ENCODE data around the gene OR1I1. TPM values are rescaled to one million over a fixed set of nuclear protein-coding genes. Genes with fewer than 3 reads are reported as not detected.

The OR1I1 gene
- total RNA-seq, 2 experiments from 2014 or later = not detected

DNA sequence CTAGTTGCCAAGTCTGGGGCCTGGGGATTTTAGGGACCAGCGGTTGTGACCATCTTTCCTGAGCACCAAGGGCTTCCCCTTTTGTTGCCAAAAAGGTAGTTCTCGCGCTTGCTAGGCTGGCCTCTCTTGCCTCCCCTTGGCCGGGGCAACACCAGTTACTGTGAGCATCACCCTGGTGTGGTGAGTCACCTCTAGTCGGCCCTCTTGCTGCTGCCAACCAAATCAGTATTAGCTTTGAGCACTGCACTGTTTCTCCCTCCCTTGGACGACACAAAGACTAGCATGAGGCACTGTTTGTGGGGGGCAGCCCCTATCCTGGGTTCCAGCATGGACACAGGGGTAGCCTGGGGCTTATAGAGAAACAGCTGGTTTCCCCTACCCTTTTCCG is 32.1 kb downstream of the OR1I1 start:
- no peak overlapping the region for H3K27ac Mint-ChIP-seq
- DNase-seq = no peak
- H3K9me3 Mint-ChIP-seq = no peaks in the 10 kb centered on the region
- H3K4me1 Mint-ChIP-seq = no peaks in the 10 kb centered on the region
- H3K36me3 Mint-ChIP-seq (ENCODE audit: low read depth) = peaks cover 17% of the 10 kb centered on the region
- ChIA-PET POLR2A (no interaction called here), CTCF (no interaction called here)
- no peak overlapping the region for H3K4me3 Mint-ChIP-seq
- H3K27me3 Mint-ChIP-seq = no peaks in the 10 kb centered on the region

DNA sequence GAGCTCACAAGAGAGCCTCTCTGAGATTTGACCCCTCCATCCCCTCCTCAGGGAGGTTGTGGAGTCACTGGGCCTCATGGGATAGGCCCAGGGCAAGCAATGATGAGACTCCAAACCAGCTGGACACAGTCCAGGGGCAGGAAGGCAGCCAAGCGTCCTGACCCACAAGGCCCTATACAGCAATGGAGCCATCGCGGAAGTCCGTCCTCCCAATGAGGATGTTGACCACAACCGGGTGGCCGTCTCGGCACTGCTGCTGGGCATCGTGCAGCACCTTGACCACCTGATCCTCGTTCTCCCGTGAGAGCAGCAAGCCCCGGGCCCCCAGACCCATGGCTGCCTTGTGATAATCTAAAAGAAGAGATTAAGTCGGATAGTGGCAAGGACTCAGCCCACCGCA is 33.1 kb downstream of the OR1I1 start:
- Mint-ChIP-seq H3K27me3 (no peaks in the 10 kb centered on the region), H3K27ac (no peak overlapping the region), H3K4me1 (no peaks in the 10 kb centered on the region), H3K36me3 (ENCODE audit: low read depth) (peaks cover 27% of the 10 kb centered on the region), H3K4me3 (no peak overlapping the region), H3K9me3 (no peaks in the 10 kb centered on the region)
- POLR2A ChIA-PET = no interaction called here
- CTCF ChIA-PET = no interaction called here
- DNase-seq = no peak

DNA sequence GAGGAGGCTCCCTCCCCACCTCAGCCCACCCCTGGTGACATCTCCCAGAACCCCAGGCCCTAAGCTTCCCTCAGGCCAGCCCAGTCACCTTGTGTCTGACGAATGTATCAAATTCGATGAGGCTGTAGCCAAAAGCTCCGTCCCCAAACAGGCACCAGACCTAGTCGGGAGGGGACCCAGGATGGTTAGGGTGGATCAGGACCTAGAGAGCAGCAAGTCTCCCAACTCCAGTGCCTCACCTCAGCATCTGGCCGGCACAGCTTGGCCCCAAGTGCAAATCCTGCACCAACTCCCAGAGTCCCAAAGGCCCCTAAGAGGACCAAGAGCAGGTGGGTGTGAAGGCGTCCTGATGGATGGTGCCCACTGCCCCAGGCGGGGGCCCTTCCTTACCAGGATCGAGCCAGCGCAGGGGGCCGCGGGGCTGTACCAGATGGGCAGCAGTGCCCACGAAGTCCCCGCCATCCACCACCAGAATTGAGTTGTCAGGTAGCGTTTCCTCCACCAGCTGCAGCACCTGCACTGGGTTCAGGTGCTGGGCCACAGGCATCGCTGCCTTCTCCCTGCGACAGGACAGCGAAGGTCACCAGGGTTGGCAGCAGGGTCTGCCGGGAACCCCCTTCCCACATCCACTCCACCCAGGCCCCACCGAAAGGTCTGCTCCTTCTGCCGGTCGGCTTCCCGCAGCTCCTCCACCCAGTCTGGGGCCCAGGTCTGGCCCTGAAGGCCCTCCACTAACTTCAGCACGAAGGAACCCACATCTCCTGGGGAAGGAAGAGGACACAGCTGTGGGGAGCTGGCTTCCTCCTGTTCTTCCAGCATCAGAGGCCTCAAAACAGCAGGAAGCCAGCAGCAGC is 34.0 kb downstream of the OR1I1 start:
- CTCF ChIA-PET = no interaction called here
- no peaks in the 10 kb centered on the region for H3K27me3 Mint-ChIP-seq
- POLR2A ChIA-PET = no interaction called here
- H3K27ac Mint-ChIP-seq = no peak overlapping the region
- DNase-seq = no peak
- peaks cover 34% of the 10 kb centered on the region for H3K36me3 Mint-ChIP-seq (ENCODE audit: low read depth)
- no peaks in the 10 kb centered on the region for H3K9me3 Mint-ChIP-seq
- H3K4me1 Mint-ChIP-seq = no peaks in the 10 kb centered on the region
- no peak overlapping the region for H3K4me3 Mint-ChIP-seq

- Mint-ChIP-seq H3K9me3 (no peaks in the 10 kb centered on the region), H3K4me3 (no peak overlapping the region), H3K36me3 (ENCODE audit: low read depth) (peaks cover 41% of the 10 kb centered on the region), H3K4me1 (no peaks in the 10 kb centered on the region), H3K27ac (no peak overlapping the region), H3K27me3 (no peaks in the 10 kb centered on the region)
- no peak for DNase-seq
- CTCF ChIA-PET = no interaction called here
- POLR2A ChIA-PET = no interaction called here
Measured at GRCh38 chr19:15116856-15117255, 34.8 kb downstream of the OR1I1 start.

- ChIA-PET POLR2A (interaction anchor here (0.7 kb wide), 1 partner anchor 17 kb away, joined by 3 read pairs; no protein-coding TSS in a partner anchor), CTCF (no interaction called here)
- Mint-ChIP-seq H3K36me3 (ENCODE audit: low read depth) (peaks cover 49% of the 10 kb centered on the region), H3K4me1 (no peaks in the 10 kb centered on the region), H3K4me3 (no peak overlapping the region), H3K9me3 (no peaks in the 10 kb centered on the region), H3K27ac (no peak overlapping the region), H3K27me3 (no peaks in the 10 kb centered on the region)
- DNase-seq = no peak
Measured at GRCh38 chr19:15118248-15118647, 36.2 kb downstream of the OR1I1 start.

DNA sequence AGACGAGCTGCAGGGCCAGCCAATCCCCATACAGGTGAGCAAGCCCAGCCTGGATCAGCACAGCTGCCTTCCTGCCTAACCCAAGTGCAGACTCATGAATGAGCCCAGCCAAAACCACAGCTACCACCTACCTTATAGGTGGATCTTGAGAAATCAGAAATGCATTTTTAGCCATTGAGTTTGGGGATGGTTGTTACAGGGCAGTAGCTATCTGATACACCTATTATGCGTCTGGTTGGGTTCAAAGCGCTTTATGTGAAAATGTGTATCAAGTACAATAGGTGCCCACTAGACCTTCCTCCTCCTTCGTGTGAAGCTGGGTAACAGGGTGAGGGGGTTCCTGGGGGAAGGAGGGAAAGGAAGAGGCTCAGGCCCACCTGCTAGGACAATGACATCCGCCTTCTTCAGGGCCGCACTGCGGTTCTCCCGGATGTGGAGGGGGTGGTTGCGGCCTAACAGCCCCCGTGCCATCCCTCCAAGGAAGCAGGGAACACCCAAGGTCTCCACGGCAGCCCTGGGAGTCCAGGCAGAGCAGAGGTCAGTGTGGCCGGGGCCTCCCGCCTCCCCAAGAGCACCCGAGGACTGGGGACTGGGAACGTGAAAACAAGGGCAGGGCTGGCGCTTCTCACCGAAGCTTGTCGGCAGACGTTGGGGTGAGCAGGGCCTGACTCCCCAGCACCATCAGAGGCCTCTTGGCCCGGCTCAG is 36.9 kb downstream of the OR1I1 start:
- DNase-seq = no peak
- Mint-ChIP-seq H3K36me3 (ENCODE audit: low read depth) (peaks cover 49% of the 10 kb centered on the region), H3K9me3 (no peaks in the 10 kb centered on the region), H3K4me1 (peaks cover 4% of the 10 kb centered on the region), H3K27me3 (no peaks in the 10 kb centered on the region), H3K4me3 (no peak overlapping the region), H3K27ac (no peak overlapping the region)
- POLR2A ChIA-PET = no interaction called here
- CTCF ChIA-PET = interaction anchor here (1.8 kb wide), 1 partner anchor 18 kb away, joined by 5 read pairs; no protein-coding TSS in a partner anchor

DNA sequence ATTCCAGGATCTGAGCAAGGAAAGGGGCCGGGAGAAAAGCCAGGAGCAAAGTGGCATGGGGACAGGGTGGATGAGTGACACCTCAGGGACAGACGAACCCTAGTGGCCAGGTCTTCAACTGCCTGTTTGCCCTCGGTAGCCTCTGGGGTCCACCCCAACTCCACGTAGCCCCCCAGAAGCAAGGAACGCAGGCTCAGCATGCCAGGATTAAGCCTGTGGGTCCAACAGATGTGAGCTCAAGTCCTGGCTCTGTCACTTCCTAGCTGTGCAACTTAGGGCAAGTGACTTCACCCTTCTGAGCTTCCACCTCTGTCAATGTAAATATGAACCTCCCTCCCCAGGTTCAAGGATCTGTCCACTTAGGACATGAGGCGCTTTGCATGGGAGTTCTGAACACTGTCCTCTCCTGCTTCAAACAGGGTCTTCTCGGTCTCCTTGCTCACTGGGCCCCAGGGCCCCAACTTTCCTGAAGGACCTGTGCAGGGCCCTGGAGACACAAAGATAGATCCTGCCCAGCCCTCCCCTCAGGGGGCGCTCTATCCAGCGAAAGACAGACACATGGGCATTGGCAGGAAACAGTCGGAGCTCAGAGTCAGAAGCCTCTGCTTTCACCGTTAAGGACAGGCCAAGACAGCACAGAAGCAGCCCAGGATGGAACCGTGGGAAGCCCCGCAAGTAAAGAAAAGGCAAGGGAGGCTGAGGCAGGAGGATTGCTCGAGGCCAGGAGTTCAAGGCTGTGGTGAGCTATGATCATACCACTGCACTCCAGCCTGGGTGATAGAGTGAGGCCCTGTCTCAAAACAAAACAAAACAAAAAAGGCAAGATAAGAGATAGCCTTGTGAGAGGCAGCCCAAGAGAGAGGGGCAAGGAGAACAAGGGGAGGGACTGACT is 38.4 kb downstream of the OR1I1 start:
- H3K27me3 Mint-ChIP-seq = no peaks in the 10 kb centered on the region
- H3K27ac Mint-ChIP-seq = no peak overlapping the region
- ChIA-PET POLR2A (no interaction called here), CTCF (interaction anchor here (1.8 kb wide), 1 partner anchor 19 kb away, joined by 5 read pairs; no protein-coding TSS in a partner anchor)
- H3K9me3 Mint-ChIP-seq = no peaks in the 10 kb centered on the region
- H3K4me1 Mint-ChIP-seq = peaks cover 10% of the 10 kb centered on the region
- no peak overlapping the region for H3K4me3 Mint-ChIP-seq
- DNase-seq = no peak
- peaks cover 46% of the 10 kb centered on the region for H3K36me3 Mint-ChIP-seq (ENCODE audit: low read depth)

DNA sequence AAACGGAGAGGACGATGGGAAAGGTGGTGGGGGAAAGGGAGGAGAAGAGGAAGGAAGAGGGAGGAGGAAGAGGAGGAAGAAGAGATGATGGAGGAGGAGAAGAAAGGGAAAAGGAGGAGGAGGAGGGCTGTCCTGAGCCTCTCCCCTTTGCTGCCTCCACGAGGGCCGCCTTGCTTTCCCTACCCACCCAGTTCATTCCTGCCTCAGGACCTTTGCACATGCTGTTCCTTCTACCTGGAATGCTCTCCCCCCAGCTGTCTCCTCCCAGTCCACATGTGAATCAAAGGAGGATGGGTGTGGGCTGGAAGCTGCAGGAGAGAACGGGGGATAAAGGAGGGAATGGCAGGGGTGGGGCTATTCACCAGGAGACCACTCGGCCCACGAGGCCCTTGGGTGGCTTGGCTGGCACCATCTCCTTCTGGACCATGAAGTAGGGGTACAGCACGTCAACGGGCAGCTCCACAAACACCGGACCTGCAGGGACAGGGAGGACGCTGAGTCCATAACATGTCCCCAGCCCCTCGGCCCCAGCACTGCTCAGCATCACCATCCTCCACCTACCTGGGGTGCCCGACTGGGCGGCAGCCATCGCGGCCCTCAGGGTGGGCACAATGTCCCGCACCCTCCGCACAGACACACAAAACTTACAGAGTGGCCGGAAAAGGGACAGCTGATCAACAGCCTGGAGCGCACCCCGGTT is 40.5 kb downstream of the OR1I1 start:
- ChIA-PET POLR2A (no interaction called here), CTCF (interaction anchor here (0.5 kb wide), 1 partner anchor 215 kb away, joined by 3 read pairs; no protein-coding TSS in a partner anchor)
- no peaks in the 10 kb centered on the region for H3K27me3 Mint-ChIP-seq
- no peak overlapping the region for H3K4me3 Mint-ChIP-seq
- no peak for DNase-seq
- H3K4me1 Mint-ChIP-seq = peaks cover 18% of the 10 kb centered on the region
- no peak overlapping the region for H3K27ac Mint-ChIP-seq
- no peaks in the 10 kb centered on the region for H3K9me3 Mint-ChIP-seq
- H3K36me3 Mint-ChIP-seq (ENCODE audit: low read depth) = peaks cover 46% of the 10 kb centered on the region

- DNase-seq = no peak
- H3K36me3 Mint-ChIP-seq (ENCODE audit: low read depth) = peaks cover 41% of the 10 kb centered on the region
- H3K27ac Mint-ChIP-seq = peak overlapping the region; percentile 25
- peak overlapping the region; percentile 82 for H3K4me3 Mint-ChIP-seq
- H3K4me1 Mint-ChIP-seq = peaks cover 22% of the 10 kb centered on the region
- CTCF ChIA-PET = interaction anchor here (1.5 kb wide), 1 partner anchor 432 kb away, joined by 5 read pairs; no protein-coding TSS in a partner anchor
- no peaks in the 10 kb centered on the region for H3K9me3 Mint-ChIP-seq
- H3K27me3 Mint-ChIP-seq = no peaks in the 10 kb centered on the region
- POLR2A ChIA-PET = no interaction called here
Measured at GRCh38 chr19:15123031-15123890, 41.2 kb downstream of the OR1I1 start.

DNA sequence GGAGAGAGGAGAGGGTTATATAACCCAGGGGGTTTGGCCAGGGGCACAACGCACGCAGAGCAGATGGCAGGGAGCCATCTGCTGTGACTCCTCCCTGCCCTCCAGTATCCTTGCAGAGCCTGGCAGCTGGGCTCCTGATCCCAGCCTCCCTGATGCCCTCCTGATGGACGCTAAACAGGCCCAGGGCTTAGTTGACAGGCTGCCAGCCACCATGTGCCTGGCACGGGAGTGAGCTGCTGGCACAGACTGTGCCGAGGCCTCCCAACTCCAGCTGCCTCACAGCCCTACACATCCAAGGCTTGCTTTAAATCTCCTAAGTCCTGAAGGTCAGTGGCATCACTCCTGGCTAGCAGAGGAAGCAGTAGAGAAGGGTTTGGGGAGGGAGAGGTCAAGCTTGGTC is 41.9 kb downstream of the OR1I1 start:
- Mint-ChIP-seq H3K27ac (peak overlapping the region; percentile 95), H3K4me3 (peak overlapping the region; percentile 82), H3K36me3 (ENCODE audit: low read depth) (peaks cover 34% of the 10 kb centered on the region)

GRCh38 chr19:15124572-15125231 is 42.7 kb downstream of the OR1I1 start:
- peak; percentile 25 for DNase-seq
- no peaks in the 10 kb centered on the region for H3K9me3 Mint-ChIP-seq
- peaks cover 26% of the 10 kb centered on the region for H3K36me3 Mint-ChIP-seq (ENCODE audit: low read depth)

More for the DNA sequence above, 41.9 kb downstream of the OR1I1 start:
- DNase-seq = no peak
- Mint-ChIP-seq H3K27me3 (no peaks in the 10 kb centered on the region), H3K9me3 (no peaks in the 10 kb centered on the region), H3K4me1 (peaks cover 25% of the 10 kb centered on the region)
- POLR2A ChIA-PET = no interaction called here
- CTCF ChIA-PET = interaction anchor here (1.5 kb wide), 1 partner anchor 432 kb away, joined by 5 read pairs; no protein-coding TSS in a partner anchor

More at GRCh38 chr19:15124572-15125231, 42.7 kb downstream of the OR1I1 start:
- CTCF ChIA-PET = interaction anchor here (1.5 kb wide), 2 partner anchors 13 to 431 kb away, joined by 3 to 5 read pairs; no protein-coding TSS in a partner anchor
- Mint-ChIP-seq H3K4me1 (peaks cover 32% of the 10 kb centered on the region), H3K4me3 (peak overlapping the region; percentile 82), H3K27ac (peak overlapping the region; percentile 95), H3K27me3 (no peaks in the 10 kb centered on the region)
- POLR2A ChIA-PET = no interaction called here
